HG02642 (cell line): ENCODE results near the gene ZNF862.
"Not testable (repeated sequence)": the region's sequence is repeated elsewhere in the genome, so short reads cannot be mapped to it uniquely, and the experiment has no call there.

Source experiments
- ATAC-seq: cut with Tn5 transposase; IDR thresholded peaks from one replicate; pipeline ENCODE4 v1.9.1; 2021; ENCODE audit warnings: mild to moderate bottlenecking; ENCODE audit not compliant: unreplicated experiment, poor library complexity

The ZNF862 gene

GRCh38 chr7:149912126-149912525 is 74.0 kb downstream of the ZNF862 start:
- not testable (repeated sequence) for ATAC-seq
